ENCODE measurements around the gene GNAT1. TPM values are rescaled to one million over a fixed set of nuclear protein-coding genes. Genes with fewer than 3 reads are reported as not detected.

The GNAT1 gene
- total and polyA plus RNA-seq, 9 donors: not detected

- no peak for DNase-seq
- no peak overlapping the region for H3K27ac ChIP-seq
- no peaks in the 10 kb centered on the region for H3K36me3 ChIP-seq
- intact Hi-C loops (cut with DNase I): loop anchor here in 1 of 4 donors (5.0 kb wide), 1 partner anchor 1488 kb away; no protein-coding TSS in a partner anchor
- 9 to 25% (median 14%) methylated on average over 2 of the region's 2 CpGs for WGBS, 3 donors
- H3K4me3 ChIP-seq: no peak overlapping the region
- TF ChIP-seq POLR2A (IDR thresholded peaks at IDR 0.05) (no peak), EP300 (IDR thresholded peaks at IDR 0.05) (no peak), CTCF (IDR thresholded peaks at IDR 0.05) (no peak)
- no peaks in the 10 kb centered on the region for H3K27me3 ChIP-seq
- H3K4me1 ChIP-seq (ENCODE audit: insufficient read depth): peaks cover 3% of the 10 kb centered on the region
- no peaks in the 10 kb centered on the region for H3K9me3 ChIP-seq
Measured at GRCh38 chr3:50179710-50180109, 11.7 kb upstream of the GNAT1 start.

DNA sequence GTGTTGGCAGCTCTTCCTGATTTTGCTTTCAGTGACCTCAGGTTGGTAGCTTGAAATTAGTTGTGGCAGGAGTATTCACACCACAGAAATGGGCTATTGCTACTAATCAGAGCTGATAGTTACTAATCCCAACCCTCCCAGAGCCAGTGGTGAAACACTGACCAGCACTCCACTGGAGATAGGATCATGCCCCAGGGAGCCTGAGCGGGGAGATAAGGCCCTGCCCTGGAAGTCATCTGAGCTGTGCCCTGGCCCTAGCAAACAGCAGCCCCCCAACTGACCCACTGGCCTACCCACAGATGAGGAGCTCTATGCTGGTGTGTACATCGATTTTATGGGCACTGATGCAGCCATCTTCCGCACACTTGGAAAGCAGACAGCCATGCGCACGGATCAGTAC is 9.4 kb upstream of the GNAT1 start:
- no peak for DNase-seq
- no peaks in the 10 kb centered on the region for H3K9me3 ChIP-seq
- WGBS, 3 donors: 92 to 95% (median 93%) methylated on average over 5 of the region's 5 CpGs
- H3K27me3 ChIP-seq: no peaks in the 10 kb centered on the region
- intact Hi-C loops (cut with DNase I): loop anchor here in 1 of 4 donors (5.0 kb wide), 1 partner anchor 1485 kb away; no protein-coding TSS in a partner anchor
- H3K27ac ChIP-seq: no peak overlapping the region
- peaks cover 3% of the 10 kb centered on the region for H3K4me1 ChIP-seq (ENCODE audit: insufficient read depth)
- H3K36me3 ChIP-seq: no peaks in the 10 kb centered on the region
- TF ChIP-seq POLR2A (IDR thresholded peaks at IDR 0.05) (no peak), EP300 (IDR thresholded peaks at IDR 0.05) (no peak), CTCF (IDR thresholded peaks at IDR 0.05) (no peak)
- H3K4me3 ChIP-seq: no peak overlapping the region

DNA sequence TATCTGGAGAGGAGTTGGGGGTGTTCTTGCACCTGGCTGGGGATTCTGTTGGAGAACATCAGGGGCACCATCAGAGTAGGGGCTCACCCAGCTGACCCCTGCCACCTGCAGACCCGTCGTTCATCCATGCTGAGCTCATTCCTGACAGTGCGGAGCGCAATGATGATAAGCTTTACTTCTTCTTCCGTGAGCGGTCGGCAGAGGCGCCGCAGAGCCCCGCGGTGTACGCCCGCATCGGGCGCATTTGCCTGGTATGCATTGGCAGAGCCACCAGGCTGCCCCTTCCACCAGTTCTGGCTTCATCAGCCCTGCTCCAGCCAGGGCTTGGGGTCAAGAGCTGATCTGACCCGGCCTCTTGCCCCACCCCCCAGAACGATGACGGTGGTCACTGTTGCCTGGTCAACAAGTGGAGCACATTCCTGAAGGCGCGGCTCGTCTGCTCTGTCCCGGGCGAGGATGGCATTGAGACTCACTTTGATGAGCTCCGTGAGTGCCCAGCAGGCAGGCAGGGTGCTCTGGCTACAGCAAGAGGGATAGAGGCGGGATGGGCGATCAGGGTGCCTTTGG is 8.8 kb upstream of the GNAT1 start:
- no peak for DNase-seq
- TF ChIP-seq EP300 (IDR thresholded peaks at IDR 0.05) (no peak), POLR2A (IDR thresholded peaks at IDR 0.05) (no peak), CTCF (IDR thresholded peaks at IDR 0.05) (no peak)
- intact Hi-C loops (cut with DNase I): loop anchor here in 1 of 4 donors (5.0 kb wide), 1 partner anchor 1485 kb away; no protein-coding TSS in a partner anchor
- no peaks in the 10 kb centered on the region for H3K36me3 ChIP-seq
- no peaks in the 10 kb centered on the region for H3K4me1 ChIP-seq (ENCODE audit: insufficient read depth)
- no peaks in the 10 kb centered on the region for H3K9me3 ChIP-seq
- no peak overlapping the region for H3K4me3 ChIP-seq
- H3K27ac ChIP-seq: no peak overlapping the region
- H3K27me3 ChIP-seq: no peaks in the 10 kb centered on the region
- WGBS, 3 donors: 87 to 89% (median 87%) methylated on average over 25 to 26 of the region's 26 CpGs

GRCh38 chr3:50183755-50184154 is 7.7 kb upstream of the GNAT1 start:
- H3K27ac ChIP-seq: no peak overlapping the region
- no peak for DNase-seq
- H3K27me3 ChIP-seq: no peaks in the 10 kb centered on the region
- intact Hi-C loops (cut with DNase I): loop anchor here in 1 of 4 donors (5.0 kb wide), 1 partner anchor 1484 kb away; no protein-coding TSS in a partner anchor
- H3K4me1 ChIP-seq (ENCODE audit: insufficient read depth): no peaks in the 10 kb centered on the region
- no peak overlapping the region for H3K4me3 ChIP-seq
- WGBS, 3 donors: 82 to 92% (median 89%) methylated on average over 6 of the region's 6 CpGs
- no peaks in the 10 kb centered on the region for H3K9me3 ChIP-seq
- no peaks in the 10 kb centered on the region for H3K36me3 ChIP-seq
- TF ChIP-seq CTCF (IDR thresholded peaks at IDR 0.05) (no peak), POLR2A (IDR thresholded peaks at IDR 0.05) (no peak), EP300 (IDR thresholded peaks at IDR 0.05) (no peak)

Measured in ovary (tissue), 9 donors.